IMR-90 (cell line): ENCODE measurements around the gene SCN1B. TPM values are rescaled to one million over a fixed set of nuclear protein-coding genes. Genes with fewer than 3 reads are reported as not detected.

Experiments
- ATAC-seq: fragments of 200-7000 bp; cut with Tn5 transposase; 2 replicates; pipeline ENCODE4 v1.9.1; 2020; ENCODE audit warnings: low read depth, mild to moderate bottlenecking, moderate library complexity
- BruUV-seq: library from RNA; stranded (reverse); fragments of 400-500 nt; replicated peaks from 2 replicates; lab custom pipeline; 2021; lab: Mats Ljungman, UMichigan
- CTCF ChIA-PET: fragments of 300-600 bp; formaldehyde crosslinking; extraction: SDS; loops from one replicate; lab custom pipeline; 2021; ENCODE audit warnings: antibody characterized with exemption; lab: Yijun Ruan, JAX
- POLR2A ChIA-PET: fragments of 300-600 bp; sonication (Branson Sonifier 250); formaldehyde crosslinking; loops from one replicate; lab custom pipeline; 2022; ENCODE audit warnings: antibody characterized with exemption; ENCODE audit not compliant: unreplicated experiment; lab: Charles Lee
- DNase-seq: peaks from one replicate; pipeline ENCODE4 v3.0.0; 2013
- H2AFZ ChIP-seq: replicated peaks from 2 replicates; pipeline ENCODE3; 2013; ENCODE audit warnings: low read length, mild to moderate bottlenecking; ENCODE audit not compliant: poor library complexity
- H2AK5ac ChIP-seq: 2 replicates; pipeline ENCODE4 v1.6.1; 2013; ENCODE audit warnings: low read depth, low read length, inconsistent platforms
- H2AK9ac ChIP-seq: replicated peaks from 2 replicates; pipeline ENCODE3; 2013; ENCODE audit warnings: mild to moderate bottlenecking, low read depth, low read length, moderate library complexity; ENCODE audit not compliant: poor library complexity
- H2BK120ac ChIP-seq: 2 replicates; pipeline ENCODE4 v1.6.1; 2013; ENCODE audit warnings: low read depth, low read length, inconsistent platforms
- H2BK15ac ChIP-seq: 3 replicates; pipeline ENCODE4 v1.6.1; 2013; ENCODE audit warnings: low read depth, low read length, inconsistent platforms
- H2BK20ac ChIP-seq: 2 replicates; pipeline ENCODE4 v1.6.1; 2013; ENCODE audit warnings: low read depth, mild to moderate bottlenecking, inconsistent platforms, low read length, moderate library complexity
- H2BK5ac ChIP-seq: 2 replicates; pipeline ENCODE4 v1.6.1; 2013; ENCODE audit warnings: mild to moderate bottlenecking, low read depth, low read length, inconsistent platforms; ENCODE audit not compliant: poor library complexity, severe bottlenecking
- H3K14ac ChIP-seq: replicated peaks from 2 replicates; pipeline ENCODE4 v1.6.1; 2013; ENCODE audit warnings: low read depth, low read length, inconsistent platforms
- H3K18ac ChIP-seq: 2 replicates; pipeline ENCODE4 v1.6.1; 2013; ENCODE audit warnings: low read depth, low read length, control low read depth
- H3K23ac ChIP-seq: 2 replicates; pipeline ENCODE4 v1.6.1; 2013; ENCODE audit warnings: low read depth, low read length, inconsistent platforms
- H3K27ac ChIP-seq: 2 replicates; pipeline ENCODE4 v1.5.1; 2013; ENCODE audit warnings: mild to moderate bottlenecking, control low read depth, low read length; ENCODE audit not compliant: insufficient read depth
- H3K27me3 ChIP-seq: 2 replicates; pipeline ENCODE4 v1.6.1; 2013; ENCODE audit warnings: low read length; ENCODE audit not compliant: control insufficient read depth, insufficient read depth
- H3K36me3 ChIP-seq: 2 replicates; pipeline ENCODE4 v1.6.1; 2013; ENCODE audit warnings: low read length, mixed read lengths; ENCODE audit not compliant: control insufficient read depth, insufficient read depth
- H3K4ac ChIP-seq: 2 replicates; pipeline ENCODE4 v1.6.1; 2013; ENCODE audit warnings: low read depth, low read length, inconsistent platforms
- H3K4me1 ChIP-seq: 2 replicates; pipeline ENCODE4 v1.6.1; 2013; ENCODE audit warnings: low read length, mixed read lengths; ENCODE audit not compliant: control insufficient read depth, insufficient read depth
- H3K4me2 ChIP-seq: 2 replicates; pipeline ENCODE4 v1.6.1; 2013; ENCODE audit warnings: low read depth, mild to moderate bottlenecking, control low read depth, low read length, moderate library complexity
- H3K4me3 ChIP-seq: 2 replicates; pipeline ENCODE4 v1.5.1; 2013; ENCODE audit warnings: low read depth, mild to moderate bottlenecking, control low read depth, low read length, moderate library complexity; ENCODE audit not compliant: insufficient read depth
- H3K56ac ChIP-seq: 2 replicates; pipeline ENCODE4 v1.6.1; 2013; ENCODE audit warnings: low read length, inconsistent platforms; ENCODE audit not compliant: insufficient read depth; ENCODE audit errors: extremely low read depth
- H3K79me1 ChIP-seq, 2 experiments: 2 replicates each; pipeline ENCODE4 v1.6.1; 2013; ENCODE audit warnings: low read length in 2 of 2, inconsistent platforms in 1 of 2, low read depth in 1 of 2
- H3K9ac ChIP-seq: 2 replicates; pipeline ENCODE4 v1.6.1; 2013; ENCODE audit warnings: low read depth, low read length, control low read depth
- H3K9me1 ChIP-seq: 2 replicates; pipeline ENCODE4 v1.6.1; 2013; ENCODE audit warnings: low read length, inconsistent platforms; ENCODE audit not compliant: insufficient read depth
- H3K9me3 ChIP-seq: 2 replicates; pipeline ENCODE4 v1.6.1; 2013; ENCODE audit warnings: low read length; ENCODE audit not compliant: control insufficient read depth, insufficient read depth
- H4K20me1 ChIP-seq: 2 replicates; pipeline ENCODE4 v1.6.1; 2013; ENCODE audit warnings: low read length, inconsistent platforms; ENCODE audit not compliant: insufficient read depth
- H4K5ac ChIP-seq: 2 replicates; pipeline ENCODE4 v1.6.1; 2013; ENCODE audit warnings: mild to moderate bottlenecking, low read depth, low read length, control low read depth
- H4K8ac ChIP-seq, 2 experiments: 2 replicates each; pipeline ENCODE4 v1.6.1; 2013; ENCODE audit warnings: low read depth in 2 of 2, low read length in 2 of 2, control low read depth in 1 of 2, inconsistent platforms in 1 of 2
- H4K91ac ChIP-seq: 2 replicates; pipeline ENCODE4 v1.6.1; 2013; ENCODE audit warnings: low read depth, low read length, inconsistent platforms; ENCODE audit not compliant: insufficient read depth
- BHLHE40 ChIP-seq: fragments of 150-350 bp; IDR thresholded peaks from 2 replicates; pipeline ENCODE4 v1.6.1; 2016; ENCODE audit warnings: mild to moderate bottlenecking, low read depth, low read length
- CEBPB ChIP-seq: IDR thresholded peaks from 2 replicates; pipeline ENCODE4 v1.6.1; 2012; ENCODE audit warnings: low read depth, low read length, improper control_type of control experiment
- ELK1 ChIP-seq: fragments of 150-350 bp; IDR thresholded peaks from 2 replicates; pipeline ENCODE4 v1.6.1; 2016; ENCODE audit warnings: low read depth, mild to moderate bottlenecking, low read length, moderate library complexity, borderline replicate concordance
- FOS ChIP-seq: fragments of 150-350 bp; IDR thresholded peaks from 2 replicates; pipeline ENCODE4 v1.6.1; 2016; ENCODE audit warnings: low read depth, low read length
- MAFK ChIP-seq: IDR thresholded peaks from 2 replicates; pipeline ENCODE4 v1.6.1; 2012; ENCODE audit warnings: low read depth, low read length, improper control_type of control experiment
- MAZ ChIP-seq: IDR thresholded peaks from 2 replicates; pipeline ENCODE4 v1.6.1; 2012; ENCODE audit warnings: low read depth, mild to moderate bottlenecking, low read length, improper control_type of control experiment, moderate library complexity, borderline replicate concordance
- MXI1 ChIP-seq: IDR thresholded peaks from 2 replicates; pipeline ENCODE4 v1.6.1; 2012; ENCODE audit warnings: low read depth, mild to moderate bottlenecking, low read length, moderate library complexity, borderline replicate concordance
- NFE2L2 ChIP-seq: fragments of 150-350 bp; IDR thresholded peaks from 2 replicates; pipeline ENCODE4 v1.6.1; 2016; ENCODE audit warnings: low read depth, mild to moderate bottlenecking, low read length
- RAD21 ChIP-seq: IDR thresholded peaks from 2 replicates; pipeline ENCODE4 v1.6.1; 2012; ENCODE audit warnings: low read length, improper control_type of control experiment
- RCOR1 ChIP-seq: IDR thresholded peaks from 2 replicates; pipeline ENCODE4 v1.6.1; 2012; ENCODE audit warnings: mild to moderate bottlenecking, low read length, improper control_type of control experiment; ENCODE audit not compliant: insufficient replicate concordance
- RFX5 ChIP-seq: IDR thresholded peaks from 2 replicates; pipeline ENCODE4 v1.8.0; 2012; ENCODE audit warnings: low read depth, mild to moderate bottlenecking, low read length, moderate library complexity
- USF2 ChIP-seq: fragments of 150-350 bp; IDR thresholded peaks from 2 replicates; pipeline ENCODE4 v1.6.1; 2017; ENCODE audit warnings: mild to moderate bottlenecking, antibody characterized with exemption, low read length, low read depth
- WGBS, 2 experiments: methylation state at CpG; one replicate each; pipeline versions ENCODE4 v1.1.5 to v1.1.7; 2013; ENCODE audit warnings: missing lambda C conversion rate in 2 of 2; ENCODE audit not compliant: insufficient read length in 1 of 2; ENCODE audit errors: extremely low coverage in 2 of 2; 5-methylcytosine and 5-hydroxymethylcytosine counted together
- dilution Hi-C: fragments of 300-500 bp; cut with HindIII; formaldehyde crosslinking; loops from one replicate; pipeline ENCODE4 v1.14.3; 2018; ENCODE audit warnings: low sequenced_read_pairs; ENCODE audit not compliant: unreplicated experiment
- in situ Hi-C: fragments of 300-500 bp; cut with MboI; formaldehyde crosslinking; loops from 3 replicates; pipeline ENCODE4 v1.14.3; 2019; ENCODE audit warnings: low sequenced_read_pairs, inconsistent platforms, mixed read lengths
- intact Hi-C: fragments of 100-400 bp; cut with micrococcal nuclease; formaldehyde crosslinking; loops from 2 replicates; pipeline ENCODE4 v1.10.0; 2022
- polyA plus RNA-seq, 3 experiments: library from polyadenylated mRNA; depleted of rRNA; stranded (reverse); fragments of >200 nt; gene quantifications; 2 replicates each; pipeline ENCODE4 v1.2.3, GENCODE V29; 2012; ENCODE audit warnings: low replicate concordance in 1 of 3
- total RNA-seq: library from RNA; depleted of rRNA; stranded (reverse); fragments of >200 nt; gene quantifications from 2 replicates; pipeline ENCODE4 v1.2.3, GENCODE V29; 2012
- TF ChIP-seq, protein P1 (sequence below): conservative IDR thresholded peaks from 2 replicates; pipeline ENCODE4 v1.5.1; 2012; ENCODE audit warnings: mild to moderate bottlenecking, low read depth, low read length, improper control_type of control experiment

Gene SCN1B
- total and polyA plus RNA-seq, 2 of the 4 experiments (the other 2 are of a cell fraction): 2.0 to 9.6 TPM

DNA sequence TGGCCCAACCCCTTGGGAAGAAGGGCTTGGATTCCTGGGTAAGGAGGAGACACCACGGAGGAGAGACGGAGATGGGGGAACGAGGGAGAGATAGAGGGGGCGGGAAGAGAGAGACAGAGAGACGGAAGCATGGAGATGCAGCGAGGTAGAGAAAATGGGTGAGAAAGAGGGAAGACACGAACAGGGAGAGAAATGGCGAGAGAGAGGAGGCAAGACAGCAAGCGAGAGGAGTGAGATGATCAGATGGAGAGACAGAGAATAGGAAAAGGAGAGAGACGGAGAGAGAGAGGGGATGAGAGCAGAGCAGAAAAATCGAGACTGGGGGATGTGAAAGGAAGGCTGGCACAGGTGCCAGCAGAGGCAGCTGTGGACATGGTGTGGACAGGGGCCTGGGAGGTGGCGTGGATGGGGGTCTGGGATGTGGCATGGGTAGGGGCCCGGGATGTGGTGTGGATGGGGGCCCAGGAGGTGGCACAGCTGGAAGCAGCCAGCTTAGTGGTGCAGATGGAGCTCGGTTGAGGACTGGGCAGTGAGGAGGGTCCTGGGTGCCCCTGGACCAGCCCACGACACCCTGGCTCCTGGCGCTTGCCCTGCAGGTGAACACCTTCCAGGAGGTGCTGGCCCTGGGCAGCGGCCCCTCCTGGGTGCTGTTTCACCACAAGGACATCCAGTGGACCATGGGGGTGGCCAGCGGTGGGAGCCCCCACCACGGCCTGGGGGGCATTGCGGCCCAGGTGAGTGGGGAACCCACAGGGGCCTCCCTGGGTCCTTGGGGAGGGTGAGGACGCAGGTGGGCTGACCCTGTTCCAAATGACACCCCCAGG lies 45.1 kb downstream of the SCN1B start:
- Histone ChIP-seq H2BK20ac (no peak overlapping the region), H3K9me1 (no peaks in the 10 kb centered on the region), H3K18ac (no peak overlapping the region), H4K91ac (no peak overlapping the region), H3K27me3 (peaks cover 11% of the 10 kb centered on the region), H3K14ac (no peak overlapping the region), H3K36me3 (no peaks in the 10 kb centered on the region), H4K8ac (no peak overlapping the region), H2AK5ac (no peak overlapping the region), H3K56ac (no peak overlapping the region), H2BK120ac (no peak overlapping the region), H3K9me3 (peaks cover 3% of the 10 kb centered on the region), H3K9ac (no peak overlapping the region), H3K4me1 (no peaks in the 10 kb centered on the region), H4K5ac (no peak overlapping the region), H3K79me1 (no peaks in the 10 kb centered on the region), H4K20me1 (no peaks in the 10 kb centered on the region), H2AFZ (no peak overlapping the region), H3K23ac (no peak overlapping the region), H3K4me3 (no peak overlapping the region), H3K4ac (no peak overlapping the region), H3K4me2 (no peak overlapping the region), H3K27ac (no peak overlapping the region), H2BK15ac (no peak overlapping the region), H2BK5ac (no peak overlapping the region), H2AK9ac (no peak overlapping the region)
- intact Hi-C loops (no loop called here), in situ Hi-C loops (no loop called here), dilution Hi-C loops (no loop called here)
- CTCF ChIA-PET: no interaction called here
- POLR2A ChIA-PET: no interaction called here
- no TSS peak for BruUV-seq
- TF ChIP-seq ELK1 (no peak), USF2 (no peak), MAZ (no peak), MAFK (no peak), RFX5 (no peak), FOS (no peak), MXI1 (no peak), BHLHE40 (no peak), NFE2L2 (no peak), RCOR1 (no peak), RAD21 (no peak), CEBPB (no peak)
- TF ChIP-seq, protein P1, sequence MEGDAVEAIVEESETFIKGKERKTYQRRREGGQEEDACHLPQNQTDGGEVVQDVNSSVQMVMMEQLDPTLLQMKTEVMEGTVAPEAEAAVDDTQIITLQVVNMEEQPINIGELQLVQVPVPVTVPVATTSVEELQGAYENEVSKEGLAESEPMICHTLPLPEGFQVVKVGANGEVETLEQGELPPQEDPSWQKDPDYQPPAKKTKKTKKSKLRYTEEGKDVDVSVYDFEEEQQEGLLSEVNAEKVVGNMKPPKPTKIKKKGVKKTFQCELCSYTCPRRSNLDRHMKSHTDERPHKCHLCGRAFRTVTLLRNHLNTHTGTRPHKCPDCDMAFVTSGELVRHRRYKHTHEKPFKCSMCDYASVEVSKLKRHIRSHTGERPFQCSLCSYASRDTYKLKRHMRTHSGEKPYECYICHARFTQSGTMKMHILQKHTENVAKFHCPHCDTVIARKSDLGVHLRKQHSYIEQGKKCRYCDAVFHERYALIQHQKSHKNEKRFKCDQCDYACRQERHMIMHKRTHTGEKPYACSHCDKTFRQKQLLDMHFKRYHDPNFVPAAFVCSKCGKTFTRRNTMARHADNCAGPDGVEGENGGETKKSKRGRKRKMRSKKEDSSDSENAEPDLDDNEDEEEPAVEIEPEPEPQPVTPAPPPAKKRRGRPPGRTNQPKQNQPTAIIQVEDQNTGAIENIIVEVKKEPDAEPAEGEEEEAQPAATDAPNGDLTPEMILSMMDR: no peak
- WGBS, 2 experiments: 53% methylated on average over 7 of the region's 21 CpGs; no CpG with 5 or more reads in 1 of the 2 experiments
- DNase-seq: no peak
- ATAC-seq: no peak
